ENCODE data around the gene LDB2.

Gene LDB2

DNA sequence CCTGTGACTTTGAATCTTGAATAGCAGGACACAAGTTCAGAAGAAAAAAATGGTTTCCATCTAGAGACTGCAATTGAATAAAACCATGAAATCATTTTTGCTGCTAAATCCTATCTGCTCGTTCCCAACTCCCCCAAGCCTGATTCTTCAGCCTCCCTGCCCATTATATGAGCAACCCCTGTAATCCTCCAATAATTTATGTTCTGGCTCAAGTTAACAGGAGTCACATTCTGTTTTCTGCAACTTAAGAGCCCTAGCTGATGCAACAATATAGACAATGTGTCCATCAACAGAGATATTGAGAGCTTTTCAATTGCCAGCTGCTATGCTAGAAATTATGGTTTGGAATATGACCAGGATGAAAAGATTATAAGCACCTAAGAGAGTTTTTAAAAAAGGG lies 84.1 kb downstream of the LDB2 start:
- no peak for TF ChIP-seq CTCF (IDR thresholded peaks at IDR 0.05; ENCODE audit: low read depth, low read length)
- in situ Hi-C loops (cut with HindIII; ENCODE audit: low sequenced_read_pairs): no loop called here
- H3K4me3 ChIP-seq (ENCODE audit: low read depth, low read length): no peak overlapping the region

DNA sequence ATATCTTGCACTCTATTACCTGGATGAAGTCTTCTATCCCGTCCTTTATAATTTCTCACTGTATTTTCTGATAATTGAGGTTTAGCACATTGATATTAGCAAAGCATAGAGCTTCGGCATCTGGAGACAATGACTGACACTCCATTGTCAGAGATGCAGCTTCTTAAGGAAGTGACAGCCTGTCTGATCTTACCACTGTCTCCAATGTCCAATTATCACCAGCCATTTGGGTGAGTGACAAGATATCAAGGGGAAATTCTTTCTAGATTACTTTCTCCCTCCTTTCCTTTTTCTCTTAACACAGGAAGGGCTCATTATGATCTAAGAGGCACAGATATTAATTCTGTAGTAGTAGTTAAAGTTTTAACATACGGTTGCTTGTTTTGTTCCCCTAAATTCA lies 86.4 kb downstream of the LDB2 start:
- TF ChIP-seq CTCF (IDR thresholded peaks at IDR 0.05; ENCODE audit: low read depth, low read length): no peak
- in situ Hi-C loops (cut with HindIII; ENCODE audit: low sequenced_read_pairs): no loop called here
- no peak for DNase-seq (ENCODE audit: low read depth, low spot score)
- H3K4me3 ChIP-seq (ENCODE audit: low read depth, low read length): no peak overlapping the region

More for the DNA sequence above, 84.1 kb downstream of the LDB2 start:
- DNase-seq (ENCODE audit: low read depth, low spot score): no peak

GRCh38 chr4:16809943-16810342 lies 88.5 kb downstream of the LDB2 start:
- in situ Hi-C loops (cut with HindIII; ENCODE audit: low sequenced_read_pairs): no loop called here
- TF ChIP-seq CTCF (IDR thresholded peaks at IDR 0.05; ENCODE audit: low read depth, low read length): no peak
- H3K4me3 ChIP-seq (ENCODE audit: low read depth, low read length): no peak overlapping the region
- DNase-seq (ENCODE audit: low read depth, low spot score): no peak

- no peak for TF ChIP-seq CTCF (IDR thresholded peaks at IDR 0.05; ENCODE audit: low read depth, low read length)
- DNase-seq (ENCODE audit: low read depth, low spot score): no peak
- H3K4me3 ChIP-seq (ENCODE audit: low read depth, low read length): no peak overlapping the region
- in situ Hi-C loops (cut with HindIII; ENCODE audit: low sequenced_read_pairs): no loop called here
These were observed 89.4 kb downstream of the LDB2 start for GRCh38 chr4:16809064-16809463.

- in situ Hi-C loops (cut with HindIII; ENCODE audit: low sequenced_read_pairs): no loop called here
- no peak overlapping the region for H3K4me3 ChIP-seq (ENCODE audit: low read depth, low read length)
- DNase-seq (ENCODE audit: low read depth, low spot score): no peak
- TF ChIP-seq CTCF (IDR thresholded peaks at IDR 0.05; ENCODE audit: low read depth, low read length): no peak
These were observed 91.1 kb downstream of the LDB2 start for GRCh38 chr4:16807355-16807754.

DNA sequence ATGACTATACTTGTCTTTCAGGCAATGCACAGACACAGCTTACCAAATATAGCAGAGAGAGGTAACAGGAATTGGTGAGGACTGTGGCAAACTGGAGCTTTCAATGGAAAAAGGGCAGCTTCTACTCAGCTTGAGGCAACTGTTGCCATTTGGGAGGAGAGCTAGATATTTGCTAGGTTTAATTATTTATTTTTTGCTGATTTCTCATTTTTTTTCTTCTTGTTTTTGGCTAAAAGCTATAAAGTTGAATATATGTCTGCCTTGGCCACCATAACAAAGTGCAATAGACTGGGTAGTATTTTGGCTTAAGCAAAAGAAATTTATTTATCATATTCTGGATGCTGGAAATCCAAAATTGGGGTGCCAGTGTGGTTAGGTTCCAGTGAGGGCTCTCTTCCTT lies 93.9 kb downstream of the LDB2 start:
- in situ Hi-C loops (cut with HindIII; ENCODE audit: low sequenced_read_pairs): no loop called here
- no peak overlapping the region for H3K4me3 ChIP-seq (ENCODE audit: low read depth, low read length)
- TF ChIP-seq CTCF (IDR thresholded peaks at IDR 0.05; ENCODE audit: low read depth, low read length): no peak
- no peak for DNase-seq (ENCODE audit: low read depth, low spot score)

GRCh38 chr4:16802044-16802443 lies 96.4 kb downstream of the LDB2 start:
- in situ Hi-C loops (cut with HindIII; ENCODE audit: low sequenced_read_pairs): no loop called here
- TF ChIP-seq CTCF (IDR thresholded peaks at IDR 0.05; ENCODE audit: low read depth, low read length): no peak
- H3K4me3 ChIP-seq (ENCODE audit: low read depth, low read length): no peak overlapping the region
- no peak for DNase-seq (ENCODE audit: low read depth, low spot score)
